ENCODE results near the gene MMP14. TPM values are rescaled to one million over a fixed set of nuclear protein-coding genes. Genes with fewer than 3 reads are reported as not detected.

Gene MMP14
- total and polyA plus RNA-seq, 2 of the 8 experiments (the other 6 are each of a cell fraction or from before 2014, with no cell fraction given): 58.2 to 86.8 TPM

GRCh38 chr14:22883173-22883976 is 47.0 kb downstream of the MMP14 start, which contains the start of gene REM2:
Gene REM2 (plus strand): TSS chr14:22883222. CDS start chr14:22883288, 66 bp downstream.
- H3K79me1 ChIP-seq (ENCODE audit: low read depth, low read length): peaks cover 3% of the 10 kb centered on the region; the same call in 1 of the 2 replicates
- peak within 1 kb of the TSS; percentile 59 for H2AK5ac ChIP-seq (ENCODE audit: low read depth, low read length)
- H3K27ac ChIP-seq (ENCODE audit: low read depth, low read length): no peak within 1 kb of the TSS
- TF ChIP-seq TAF7 (optimal IDR thresholded peaks at IDR 0.05; ENCODE audit: borderline replicate concordance, low read depth, low read length): no peak
- TF ChIP-seq ASH2L (IDR thresholded peaks at IDR 0.05; ENCODE audit: low read length): peak; percentile 45
- TF ChIP-seq ZNF274 (IDR thresholded peaks at IDR 0.05; ENCODE audit: borderline replicate concordance, extremely low read depth, low read length): no peak
- 0 out of 2 replicates have a peak, but pooled peaks have one; percentile 14 for TF ChIP-seq TAF1 (IDR thresholded peaks at IDR 0.05; ENCODE audit: low read depth, low read length)
- TF ChIP-seq RBBP5 (IDR thresholded peaks at IDR 0.05; ENCODE audit: borderline replicate concordance, low read depth, low read length): peak; percentile 48; the same call in 1 of the 2 replicates
- TF ChIP-seq MAX (IDR thresholded peaks at IDR 0.05): 0 out of 2 replicates have a peak, but pooled peaks have one; percentile 9
- 31% methylated on average over 13 of the region's 15 CpGs; no CpG with 5 or more reads in 1 of the 2 experiments for WGBS, 2 experiments (ENCODE audit: extremely low coverage in 1 of 2, insufficient coverage in 1 of 2, insufficient read length in 1 of 2, insufficient replicate concordance in 2 of 2, low coverage in 1 of 2, low lambda C conversion rate in 2 of 2, missing lambda C conversion rate in 1 of 2)
- H3K4ac ChIP-seq (replicated peaks; ENCODE audit: insufficient read length, low read depth, low read length): peak within 1 kb of the TSS; percentile 33
- H3K4me2 ChIP-seq (ENCODE audit: insufficient read depth in 1 of 2, low read depth in 2 of 2, low read length in 2 of 2): peak within 1 kb of the TSS; percentile 75
- CTCF ChIA-PET (ENCODE audit: partially characterized antibody): interaction anchor here (0.6 to 56.0 kb wide), 11 partner anchors 9 to 417 kb away, joined by 3 to 1562 read pairs (median 9); partner anchors contain the start of genes LRP10, MMP14, MRPL52 and SLC7A7
- H2BK12ac ChIP-seq (ENCODE audit: low read depth, low read length): peak within 1 kb of the TSS; percentile 99
- POLR2A ChIA-PET (ENCODE audit: partially characterized antibody): interaction anchor here (0.6 to 7.2 kb wide), 12 partner anchors 10 to 109 kb away, joined by 3 to 54 read pairs (median 6); partner anchors contain the start of genes LRP10, PRMT5 and RBM23
- H3K4me1 ChIP-seq (replicated peaks in 1 of 4; ENCODE audit: control insufficient read depth in 3 of 4, insufficient read depth in 4 of 4, low read length in 3 of 4): peaks cover 7 to 21% (median 12%) of the 10 kb centered on the region in 4 experiments
- FAIRE-seq (no peak), DNase-seq (ENCODE audit: low read depth in 1 of 2, low spot score in 2 of 2) (peak in 1 of 2 experiments; percentile 54)
- peak within 1 kb of the TSS; percentile 14 to 55 (median 22); a peak in 7 of 8 replicates for H3K4me3 ChIP-seq (ENCODE audit: extremely low read depth in 1 of 4, insufficient read depth in 2 of 4, low read depth in 3 of 4, low read length in 4 of 4)
- H3K9me3 ChIP-seq (ENCODE audit: insufficient read depth in 2 of 2, low read depth in 1 of 2, low read length in 1 of 2): no peaks in the 10 kb centered on the region
- peak within 1 kb of the TSS; percentile 66; the same call in 1 of the 2 replicates for H2BK5ac ChIP-seq (ENCODE audit: low read depth, low read length)
- H4K20me1 ChIP-seq (replicated peaks in 1 of 2; ENCODE audit: control insufficient read depth in 1 of 2, insufficient read depth in 2 of 2, low read length in 2 of 2): no peaks in the 10 kb centered on the region
- peaks cover 14% of the 10 kb centered on the region for H3K23me2 ChIP-seq (ENCODE audit: low read depth, low read length)
- H3K14ac ChIP-seq (ENCODE audit: insufficient read length): no peak within 1 kb of the TSS
- no peaks in the 10 kb centered on the region; a peak in 1 of 8 replicates for H3K36me3 ChIP-seq (ENCODE audit: control insufficient read depth in 2 of 4, insufficient read depth in 4 of 4, low read length in 3 of 4)
- H2BK20ac ChIP-seq (ENCODE audit: low read length): 0 out of 2 replicates have a peak within 1 kb of the TSS, but pooled peaks have one; percentile 48
- H2AFZ ChIP-seq (ENCODE audit: low read length): peak within 1 kb of the TSS; percentile 51; the same call in 1 of the 2 replicates
- no peak within 1 kb of the TSS for H3K56ac ChIP-seq (replicated peaks; ENCODE audit: insufficient read length, low read depth, low read length)
- peak within 1 kb of the TSS; percentile 18 for H4K5ac ChIP-seq (ENCODE audit: insufficient read length, low read depth, low read length)
- H2BK120ac ChIP-seq (replicated peaks; ENCODE audit: low read depth, low read length): no peak within 1 kb of the TSS
- H3K27me3 ChIP-seq (replicated peaks in 1 of 4; ENCODE audit: control insufficient read depth in 3 of 4, extremely low read depth in 1 of 4, insufficient read depth in 3 of 4, low read length in 3 of 4): peaks cover 0 to 17% (median 11%) of the 10 kb centered on the region in 4 experiments; a peak in 6 of 7 replicates
- peak within 1 kb of the TSS; percentile 78 for H3K18ac ChIP-seq (ENCODE audit: extremely low read depth, low read length)
- no peak within 1 kb of the TSS for H3K23ac ChIP-seq (ENCODE audit: insufficient read length)
- H4K8ac ChIP-seq (ENCODE audit: extremely low read depth, insufficient read depth, low read length): peak within 1 kb of the TSS; percentile 72; the same call in 1 of the 2 replicates
- H3K9ac ChIP-seq (replicated peaks in 1 of 4; ENCODE audit: extremely low read depth in 1 of 4, low read depth in 3 of 4, low read length in 3 of 4): peak within 1 kb of the TSS; percentile 15 to 56 (median 32); a peak in 6 of 7 replicates
- peak within 1 kb of the TSS; percentile 36 for H4K91ac ChIP-seq (replicated peaks; ENCODE audit: insufficient read length, low read length)
- H2BK15ac ChIP-seq (ENCODE audit: low read length): peak within 1 kb of the TSS; percentile 61
- H3K79me2 ChIP-seq (ENCODE audit: control insufficient read depth in 1 of 2, insufficient read depth in 2 of 2, low read length in 2 of 2): no peaks in the 10 kb centered on the region

Measured in H1 (cell line).